Mononuclear cell (primary cell): ENCODE results near the gene GPR132. TPM values are rescaled to one million over a fixed set of nuclear protein-coding genes. Genes with fewer than 3 reads are reported as not detected.
A peak's percentile ranks its signal among the peaks of the same experiment; 100 is the strongest.
"Not testable (repeated sequence)": the region's sequence is repeated elsewhere in the genome, so short reads cannot be mapped to it uniquely, and the experiment has no call there.

Experiments
- H3K27me3 ChIP-seq: 2 replicates; pipeline ENCODE4 v1.6.0; 2011; ENCODE audit warnings: low read length, control low read depth; ENCODE audit not compliant: insufficient read depth
- H3K4me1 ChIP-seq: 2 replicates; pipeline ENCODE4 v1.5.1; 2011; ENCODE audit warnings: mild to moderate bottlenecking, low read length, control low read depth; ENCODE audit not compliant: insufficient read depth
- H3K4me3 ChIP-seq: 2 replicates; pipeline ENCODE4 v1.5.1; 2011; ENCODE audit warnings: mild to moderate bottlenecking, low read length, moderate library complexity
- H3K9me3 ChIP-seq: 2 replicates; pipeline ENCODE4 v1.5.1; 2011; ENCODE audit warnings: low read depth, mild to moderate bottlenecking, control low read depth, low read length
- total RNA-seq: library from RNA; depleted of rRNA; stranded (reverse); fragments of >200 nt; gene quantifications from one replicate; pipeline ENCODE4 v1.2.3, GENCODE V29; 2012

The GPR132 gene
- total RNA-seq, result 98.0 TPM

- Histone ChIP-seq H3K27me3 (no peaks in the 10 kb centered on the region), H3K4me3 (peak within 1 kb of the TSS; percentile 92), H3K4me1 (peaks cover 97% of the 10 kb centered on the region), H3K9me3 (no peaks in the 10 kb centered on the region)
Measured at GRCh38 chr14:105065280-105066228, at the start of gene GPR132. GPR132 (minus strand) TSS chr14:105065430; CDS start chr14:105055420, 10,010 bp downstream.

GRCh38 chr14:105109243-105109642 is 44.0 kb upstream of the GPR132 start:
- not testable (repeated sequence) for H3K9me3 ChIP-seq, H3K27me3 ChIP-seq, H3K4me3 ChIP-seq, H3K4me1 ChIP-seq

- Histone ChIP-seq H3K4me3 (no peak overlapping the region), H3K4me1 (no peaks in the 10 kb centered on the region), H3K9me3 (no peaks in the 10 kb centered on the region), H3K27me3 (peaks cover 12% of the 10 kb centered on the region)
Measured at GRCh38 chr14:105108516-105108864, 43.3 kb upstream of the GPR132 start.

- Histone ChIP-seq H3K4me3 (no peak overlapping the region), H3K9me3 (no peaks in the 10 kb centered on the region), H3K27me3 (peaks cover 17% of the 10 kb centered on the region), H3K4me1 (no peaks in the 10 kb centered on the region)
Measured at GRCh38 chr14:105107781-105108515, 42.7 kb upstream of the GPR132 start.

- H3K9me3 ChIP-seq, result no peaks in the 10 kb centered on the region
- no peaks in the 10 kb centered on the region for H3K4me1 ChIP-seq
- H3K4me3 ChIP-seq, result no peak overlapping the region
- H3K27me3 ChIP-seq, result peaks cover 18% of the 10 kb centered on the region
Measured at GRCh38 chr14:105107351-105107750, 42.1 kb upstream of the GPR132 start.

- Histone ChIP-seq H3K27me3 (peaks cover 18% of the 10 kb centered on the region), H3K9me3 (no peaks in the 10 kb centered on the region), H3K4me3 (no peak overlapping the region), H3K4me1 (no peaks in the 10 kb centered on the region)
Measured at GRCh38 chr14:105105158-105105557, 39.9 kb upstream of the GPR132 start.

- no peaks in the 10 kb centered on the region for H3K4me1 ChIP-seq
- H3K27me3 ChIP-seq, result peaks cover 18% of the 10 kb centered on the region
- no peaks in the 10 kb centered on the region for H3K9me3 ChIP-seq
- H3K4me3 ChIP-seq, result no peak overlapping the region
Measured at GRCh38 chr14:105102893-105103292, 37.7 kb upstream of the GPR132 start.

- no peaks in the 10 kb centered on the region for H3K4me1 ChIP-seq
- H3K9me3 ChIP-seq, result no peaks in the 10 kb centered on the region
- no peak overlapping the region for H3K4me3 ChIP-seq
- peaks cover 18% of the 10 kb centered on the region for H3K27me3 ChIP-seq
Measured at GRCh38 chr14:105102361-105102870, 37.2 kb upstream of the GPR132 start.

GRCh38 chr14:105100910-105101309 is 35.7 kb upstream of the GPR132 start:
- H3K4me3 ChIP-seq, result no peak overlapping the region
- H3K9me3 ChIP-seq, result no peaks in the 10 kb centered on the region
- H3K4me1 ChIP-seq, result no peaks in the 10 kb centered on the region
- peaks cover 18% of the 10 kb centered on the region for H3K27me3 ChIP-seq

- no peaks in the 10 kb centered on the region for H3K4me1 ChIP-seq
- H3K9me3 ChIP-seq, result no peaks in the 10 kb centered on the region
- peaks cover 17% of the 10 kb centered on the region for H3K27me3 ChIP-seq
- no peak overlapping the region for H3K4me3 ChIP-seq
Measured at GRCh38 chr14:105099778-105100177, 34.5 kb upstream of the GPR132 start.

- no peak overlapping the region for H3K4me3 ChIP-seq
- H3K9me3 ChIP-seq, result no peaks in the 10 kb centered on the region
- peaks cover 8% of the 10 kb centered on the region for H3K4me1 ChIP-seq
- H3K27me3 ChIP-seq, result peaks cover 12% of the 10 kb centered on the region
Measured at GRCh38 chr14:105098316-105098715, 33.1 kb upstream of the GPR132 start.

GRCh38 chr14:105097794-105098127 is 32.5 kb upstream of the GPR132 start:
- no peak overlapping the region for H3K4me3 ChIP-seq
- peaks cover 11% of the 10 kb centered on the region for H3K4me1 ChIP-seq
- peaks cover 7% of the 10 kb centered on the region for H3K27me3 ChIP-seq
- no peaks in the 10 kb centered on the region for H3K9me3 ChIP-seq

GRCh38 chr14:105096206-105096875 is 31.1 kb upstream of the GPR132 start:
- H3K9me3 ChIP-seq, result no peaks in the 10 kb centered on the region
- no peak overlapping the region for H3K4me3 ChIP-seq
- peaks cover 7% of the 10 kb centered on the region for H3K27me3 ChIP-seq
- H3K4me1 ChIP-seq, result peaks cover 14% of the 10 kb centered on the region

GRCh38 chr14:105095236-105095805 is 30.1 kb upstream of the GPR132 start:
- no peaks in the 10 kb centered on the region for H3K9me3 ChIP-seq
- H3K4me1 ChIP-seq, result peaks cover 14% of the 10 kb centered on the region
- H3K27me3 ChIP-seq, result peaks cover 7% of the 10 kb centered on the region
- H3K4me3 ChIP-seq, result no peak overlapping the region
